ENCODE measurements around the gene JPT1. TPM values are rescaled to one million over a fixed set of nuclear protein-coding genes. Genes with fewer than 3 reads are reported as not detected.
"Not testable (repeated sequence)": the region's sequence is repeated elsewhere in the genome, so short reads cannot be mapped to it uniquely, and the experiment has no call there.

The JPT1 gene
- total RNA-seq, 1 donor from 2014 or later, result 48.1 TPM

GRCh38 chr17:75173526-75173925, 19.2 kb upstream of the JPT1 start:
- H3K27me3 ChIP-seq, result no peaks in the 10 kb centered on the region
- H3K4me1 ChIP-seq, result peaks cover 29% of the 10 kb centered on the region
- no peak for TF ChIP-seq POLR2AphosphoS5 (IDR thresholded peaks at IDR 0.05; ENCODE audit: insufficient read depth in 1 of 2, low read depth in 1 of 2)
- no peak for TF ChIP-seq POLR2A (IDR thresholded peaks at IDR 0.05)
- TF ChIP-seq CTCF (IDR thresholded peaks at IDR 0.05), result no peak
- intact Hi-C loops (cut with DNase I), result no loop called here
- H3K36me3 ChIP-seq, result peaks cover 0 to 65% of the 10 kb centered on the region in 2 donors
- H3K27ac ChIP-seq, result no peak overlapping the region
- H3K9me3 ChIP-seq, result no peaks in the 10 kb centered on the region
- no peak overlapping the region for H3K4me3 ChIP-seq
- DNase-seq (ENCODE audit: extremely low spot score in 2 of 2), result no peak

GRCh38 chr17:75168998-75169397, 14.7 kb upstream of the JPT1 start:
- intact Hi-C loops (cut with DNase I), result no loop called here
- Histone ChIP-seq H3K27ac (no peak overlapping the region), H3K36me3 (peaks cover 0 to 65% of the 10 kb centered on the region in 2 donors), H3K27me3 (no peaks in the 10 kb centered on the region), H3K4me1 (peaks cover 16% of the 10 kb centered on the region), H3K4me3 (no peak overlapping the region), H3K9me3 (no peaks in the 10 kb centered on the region)
- TF ChIP-seq CTCF (IDR thresholded peaks at IDR 0.05) (no peak), POLR2A (IDR thresholded peaks at IDR 0.05) (no peak), POLR2AphosphoS5 (IDR thresholded peaks at IDR 0.05; ENCODE audit: insufficient read depth in 1 of 2, low read depth in 1 of 2) (no peak)
- no peak for DNase-seq (ENCODE audit: extremely low spot score in 2 of 2)

DNA sequence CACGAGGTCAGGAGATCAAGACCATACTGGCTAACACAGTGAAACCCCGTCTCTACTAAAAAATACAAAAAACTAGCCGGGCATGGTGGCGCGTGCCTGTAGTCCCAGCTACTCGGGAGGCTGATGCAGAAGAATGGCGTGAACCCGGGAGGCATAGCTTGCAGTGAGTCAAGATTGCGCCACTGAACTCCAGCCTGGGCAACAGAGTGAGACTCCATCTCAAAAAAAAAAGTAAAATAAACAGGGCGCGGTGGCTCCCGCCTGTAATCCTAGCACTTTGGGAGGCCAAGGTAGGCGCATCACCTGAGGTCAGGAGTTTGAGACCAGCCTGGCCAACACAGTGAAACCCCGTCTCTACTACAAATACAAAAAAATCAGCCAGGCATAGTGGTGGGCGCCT, 10.3 kb upstream of the JPT1 start:
- H3K27ac ChIP-seq; H3K9me3 ChIP-seq; H3K4me1 ChIP-seq; DNase-seq (ENCODE audit: extremely low spot score in 2 of 2); H3K4me3 ChIP-seq; intact Hi-C loops (cut with DNase I); H3K27me3 ChIP-seq: not testable (repeated sequence)
- H3K36me3 ChIP-seq, result peaks cover 0 to 39% of the 10 kb centered on the region in 2 donors

- intact Hi-C loops (cut with DNase I), result no loop called here
- H3K9me3 ChIP-seq, result no peaks in the 10 kb centered on the region
- H3K4me3 ChIP-seq, result no peak overlapping the region
- peaks cover 0 to 26% of the 10 kb centered on the region in 2 donors for H3K36me3 ChIP-seq
- no peak for DNase-seq (ENCODE audit: extremely low spot score in 2 of 2)
- no peaks in the 10 kb centered on the region for H3K4me1 ChIP-seq
- no peaks in the 10 kb centered on the region for H3K27me3 ChIP-seq
- H3K27ac ChIP-seq, result no peak overlapping the region
- TF ChIP-seq CTCF (IDR thresholded peaks at IDR 0.05) (no peak), POLR2AphosphoS5 (IDR thresholded peaks at IDR 0.05; ENCODE audit: insufficient read depth in 1 of 2, low read depth in 1 of 2) (no peak), POLR2A (IDR thresholded peaks at IDR 0.05) (no peak)
Measured at GRCh38 chr17:75163074-75163473, 8.8 kb upstream of the JPT1 start.

DNA sequence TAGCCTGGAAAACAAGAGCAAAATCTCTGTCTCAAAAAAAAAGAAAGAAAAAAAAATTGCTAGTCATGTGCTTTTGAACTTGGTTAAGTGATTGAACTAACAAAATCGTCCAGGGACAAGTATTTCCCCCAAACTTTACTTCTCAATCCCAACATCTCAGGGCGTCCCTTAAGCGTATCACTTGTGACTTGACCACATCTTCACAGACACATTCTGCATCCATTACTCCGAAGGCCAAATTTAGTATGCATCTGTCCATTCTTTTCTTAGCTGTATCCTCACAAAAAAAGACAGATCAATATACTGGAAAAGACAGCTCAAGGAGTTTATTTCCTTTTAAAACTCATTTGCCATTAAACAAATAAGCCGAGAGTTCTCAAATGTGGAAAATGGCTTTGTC, 5.9 kb upstream of the JPT1 start:
- no peak for DNase-seq (ENCODE audit: extremely low spot score in 2 of 2)
- Histone ChIP-seq H3K27ac (no peak overlapping the region), H3K4me1 (peaks cover 3% of the 10 kb centered on the region), H3K4me3 (no peak overlapping the region), H3K36me3 (peaks cover 0 to 5% of the 10 kb centered on the region in 2 donors), H3K27me3 (no peaks in the 10 kb centered on the region), H3K9me3 (no peaks in the 10 kb centered on the region)
- no peak for TF ChIP-seq POLR2AphosphoS5 (IDR thresholded peaks at IDR 0.05; ENCODE audit: insufficient read depth in 1 of 2, low read depth in 1 of 2)
- no peak for TF ChIP-seq POLR2A (IDR thresholded peaks at IDR 0.05)
- TF ChIP-seq CTCF (IDR thresholded peaks at IDR 0.05), result no peak
- intact Hi-C loops (cut with DNase I), result no loop called here

All from vagina (tissue), 2 donors.